ENCODE measurements around the gene PVALB. TPM values are rescaled to one million over a fixed set of nuclear protein-coding genes. Genes with fewer than 3 reads are reported as not detected.

PVALB gene
- total and polyA plus RNA-seq, 2 donors (not counting 3 experiments of a cell fraction or from before 2014, with no cell fraction given) = not detected

- H3K27me3 ChIP-seq (ENCODE audit: control insufficient read depth in 2 of 2, insufficient read depth in 2 of 2, low read length in 2 of 2) = no peaks in the 10 kb centered on the region
- CTCF ChIA-PET = interaction anchor here (1.2 to 6.5 kb wide), 3 partner anchors 10 to 225 kb away, joined by 3 to 39 read pairs (median 18); no protein-coding TSS in a partner anchor
- no peak for TF ChIP-seq POLR2AphosphoS5 (IDR thresholded peaks at IDR 0.05; ENCODE audit: insufficient read depth, low read depth, low read length)
- no peak for TF ChIP-seq GATA2 (IDR thresholded peaks at IDR 0.05; ENCODE audit: insufficient read depth, insufficient read length, low read depth, low read length)
- no peak for TF ChIP-seq MYC (IDR thresholded peaks at IDR 0.05; ENCODE audit: low read depth, low read length)
- TF ChIP-seq CTCF (IDR thresholded peaks at IDR 0.05; ENCODE audit: extremely low read depth in 1 of 2, insufficient read depth in 1 of 2, low read depth in 1 of 2, low read length in 2 of 2) = no peak
- TF ChIP-seq FOS (IDR thresholded peaks at IDR 0.05; ENCODE audit: borderline replicate concordance, insufficient read depth, low read length) = no peak
- no peak for TF ChIP-seq POLR2A (IDR thresholded peaks at IDR 0.05; ENCODE audit: low read depth, low read length)
- no peak for TF ChIP-seq EZH2 (IDR thresholded peaks at IDR 0.05; ENCODE audit: borderline replicate concordance, low read depth, low read length, severe bottlenecking)
- H4K20me1 ChIP-seq (replicated peaks; ENCODE audit: control insufficient read depth, extremely low read depth, insufficient read depth, low read length) = no peaks in the 10 kb centered on the region
- DNase-seq (ENCODE audit: low read depth, low spot score) (no peak), FAIRE-seq (no peak)
- H3K9me1 ChIP-seq (replicated peaks; ENCODE audit: control insufficient read depth, extremely low read depth, insufficient read depth, low read length) = no peaks in the 10 kb centered on the region
- peaks cover 0 to 4% of the 10 kb centered on the region in 2 experiments for H3K36me3 ChIP-seq (ENCODE audit: control insufficient read depth in 2 of 2, extremely low read depth in 1 of 2, insufficient read depth in 2 of 2, low read length in 2 of 2)
- no peak overlapping the region for H3K4me3 ChIP-seq (replicated peaks in 1 of 3; ENCODE audit: insufficient read depth in 1 of 3, low read depth in 1 of 3, low read length in 3 of 3)
- dilution Hi-C loops (cut with MboI; ENCODE audit: extremely low pct_ligation_motif_present, low sequenced_read_pairs) = loop anchor here (10.0 kb wide), 1 partner anchor 63 kb away; no protein-coding TSS in a partner anchor
- no peak overlapping the region for H3K27ac ChIP-seq (ENCODE audit: insufficient read depth, low read depth, low read length)
- H3K9me3 ChIP-seq (replicated peaks; ENCODE audit: control insufficient read depth, insufficient read depth, low read length) = no peaks in the 10 kb centered on the region
- BruUV-seq (replicated peaks) = no TSS peak
- H3K4me1 ChIP-seq (ENCODE audit: control insufficient read depth, extremely low read depth, insufficient read depth, low read length) = peaks cover 10% of the 10 kb centered on the region
- intact Hi-C loops (cut with micrococcal nuclease) = no loop called here
- no peak overlapping the region for H2AFZ ChIP-seq (ENCODE audit: low read depth, low read length)
- H3K4me2 ChIP-seq (ENCODE audit: insufficient read depth, low read length) = no peak overlapping the region
- no peak overlapping the region for H3K9ac ChIP-seq (replicated peaks; ENCODE audit: extremely low read depth, insufficient read depth, low read length)
- POLR2A ChIA-PET = no interaction called here
- no peaks in the 10 kb centered on the region for H3K79me2 ChIP-seq (ENCODE audit: control insufficient read depth, insufficient read depth, low read length)
Observed at GRCh38 chr22:36771356-36772063, 45.3 kb downstream of the PVALB start.
